Activated naive CD4-positive, alpha-beta T cell treated with Interleukin-2 at 50 U/mL for 16 hours (primary cell): Measurements from ENCODE around the gene WHRN.
A peak's percentile ranks its signal among the peaks of the same experiment; 100 is the strongest.

Experiments
- DNase-seq: peaks from one replicate; pipeline ENCODE4 v3.0.0-alpha.2; 2020

The WHRN gene

GRCh38 chr9:114416906-114417305, 88.4 kb downstream of the WHRN start:
- no peak for DNase-seq

- DNase-seq = no peak
These were observed 89.0 kb downstream of the WHRN start for GRCh38 chr9:114416290-114416689.

GRCh38 chr9:114414346-114414745, 90.9 kb downstream of the WHRN start:
- no peak for DNase-seq

GRCh38 chr9:114413861-114414301, 91.4 kb downstream of the WHRN start:
- no peak for DNase-seq

- DNase-seq = no peak
These were observed 93.1 kb downstream of the WHRN start for GRCh38 chr9:114412048-114412683.

- no peak for DNase-seq
These were observed 93.8 kb downstream of the WHRN start for GRCh38 chr9:114411452-114411851.

GRCh38 chr9:114410910-114411309, 94.4 kb downstream of the WHRN start:
- no peak for DNase-seq

GRCh38 chr9:114409842-114410241, 95.4 kb downstream of the WHRN start:
- DNase-seq = no peak

- no peak for DNase-seq
These were observed 96.0 kb downstream of the WHRN start for GRCh38 chr9:114409103-114409780.

GRCh38 chr9:114408645-114409044, 96.6 kb downstream of the WHRN start:
- DNase-seq = no peak

- no peak for DNase-seq
These were observed 97.4 kb downstream of the WHRN start for GRCh38 chr9:114407889-114408288.

- no peak for DNase-seq
These were observed 98.8 kb downstream of the WHRN start for GRCh38 chr9:114406441-114406840.

GRCh38 chr9:114405294-114406034, 99.8 kb downstream of the WHRN start:
- DNase-seq = peak; percentile 79

GRCh38 chr9:114404531-114404930, 100.7 kb downstream of the WHRN start:
- DNase-seq = no peak

GRCh38 chr9:114403153-114403756, 102.0 kb downstream of the WHRN start:
- no peak for DNase-seq

GRCh38 chr9:114401344-114401743, 103.9 kb downstream of the WHRN start:
- DNase-seq = no peak

- no peak for DNase-seq
These were observed 104.5 kb downstream of the WHRN start for GRCh38 chr9:114400772-114401171.

GRCh38 chr9:114400219-114400618, 105.1 kb downstream of the WHRN start:
- DNase-seq = no peak

GRCh38 chr9:114399381-114399780, 105.9 kb downstream of the WHRN start:
- DNase-seq = no peak

- DNase-seq = peak; percentile 97
These were observed 107.2 kb downstream of the WHRN start for GRCh38 chr9:114397848-114398605.

GRCh38 chr9:114397219-114397847, 107.9 kb downstream of the WHRN start:
- no peak for DNase-seq

GRCh38 chr9:114396558-114397218, 108.6 kb downstream of the WHRN start:
- no peak for DNase-seq
